Lung microvascular endothelial cell (primary cell): ENCODE data around the gene PPFIA1. TPM values are rescaled to one million over a fixed set of nuclear protein-coding genes. Genes with fewer than 3 reads are reported as not detected.
"Not testable (repeated sequence)": the region's sequence is repeated elsewhere in the genome, so short reads cannot be mapped to it uniquely, and the experiment has no call there.

Experiments used
- DNase-seq, 2 donors: peaks; one replicate each; pipeline versions ENCODE4 v3.0.0 to v3.0.0-alpha.2; 2010; ENCODE audit warnings: low read depth in 2 of 2
- total RNA-seq: library from RNA; depleted of rRNA; stranded (reverse); fragments of >200 nt; gene quantifications from 2 replicates; pipeline ENCODE4 v1.2.1, GENCODE V29; 2014

Gene PPFIA1
- total RNA-seq, 1 donor from 2014 or later: 32.7 TPM

DNA sequence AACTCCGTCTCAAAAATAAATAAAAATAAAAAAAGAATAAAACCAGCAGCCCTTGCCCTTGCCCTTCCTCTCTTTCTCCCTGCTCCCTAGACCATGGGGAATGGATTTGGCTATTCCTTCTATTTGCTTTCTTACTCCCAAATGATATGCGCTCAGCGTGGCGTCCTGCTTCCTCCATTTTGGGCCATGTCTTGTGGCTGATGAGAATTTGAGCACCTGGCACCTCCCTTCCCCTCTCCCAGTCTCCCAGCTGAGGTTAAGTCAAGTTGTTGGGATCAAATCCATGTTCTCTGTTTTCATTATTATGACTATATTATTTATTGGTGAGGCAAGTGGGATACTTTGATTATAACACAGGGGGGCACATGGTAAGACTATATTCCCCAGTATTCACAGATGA, 117.1 kb downstream of the PPFIA1 start:
- no peak for DNase-seq

DNA sequence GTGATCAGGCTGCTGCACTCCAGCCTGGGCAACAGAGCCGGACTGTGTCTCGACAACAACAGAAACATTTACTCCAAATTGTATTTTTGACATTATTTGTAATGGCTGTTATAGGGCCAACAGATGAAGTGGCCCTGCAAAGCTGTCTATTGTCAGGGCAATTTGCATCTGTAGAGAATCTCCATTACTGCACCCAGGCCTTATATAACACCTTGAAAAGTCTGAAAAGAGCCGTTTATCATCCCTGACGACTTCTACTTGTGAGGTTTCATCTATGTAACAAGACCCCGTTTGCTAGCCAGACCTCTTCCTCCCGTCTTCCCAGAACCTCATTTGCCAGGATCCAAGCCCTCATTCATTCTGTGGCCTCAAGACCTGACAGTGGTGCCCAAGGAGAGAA, 118.7 kb downstream of the PPFIA1 start:
- no peak for DNase-seq

DNA sequence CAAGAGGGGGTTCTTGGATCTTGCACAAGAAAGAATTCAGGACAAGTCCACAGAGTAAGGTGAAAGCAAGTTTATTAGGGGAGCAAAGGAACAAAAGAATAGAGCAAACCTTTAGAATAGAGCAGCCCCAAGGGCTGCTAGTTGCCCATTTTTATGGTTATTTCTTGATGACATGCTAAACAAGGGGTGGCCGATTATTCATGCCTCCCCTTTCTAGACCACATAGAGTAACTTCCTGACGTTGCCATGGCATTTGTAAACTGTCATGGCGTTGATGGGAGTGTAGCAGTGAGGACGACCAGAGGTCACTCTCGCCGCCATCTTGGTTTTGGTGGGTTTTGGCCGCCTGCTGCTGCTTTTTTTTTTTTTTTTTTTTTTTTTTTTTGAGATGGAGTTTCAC, 120.4 kb downstream of the PPFIA1 start:
- DNase-seq: not testable (repeated sequence)

DNA sequence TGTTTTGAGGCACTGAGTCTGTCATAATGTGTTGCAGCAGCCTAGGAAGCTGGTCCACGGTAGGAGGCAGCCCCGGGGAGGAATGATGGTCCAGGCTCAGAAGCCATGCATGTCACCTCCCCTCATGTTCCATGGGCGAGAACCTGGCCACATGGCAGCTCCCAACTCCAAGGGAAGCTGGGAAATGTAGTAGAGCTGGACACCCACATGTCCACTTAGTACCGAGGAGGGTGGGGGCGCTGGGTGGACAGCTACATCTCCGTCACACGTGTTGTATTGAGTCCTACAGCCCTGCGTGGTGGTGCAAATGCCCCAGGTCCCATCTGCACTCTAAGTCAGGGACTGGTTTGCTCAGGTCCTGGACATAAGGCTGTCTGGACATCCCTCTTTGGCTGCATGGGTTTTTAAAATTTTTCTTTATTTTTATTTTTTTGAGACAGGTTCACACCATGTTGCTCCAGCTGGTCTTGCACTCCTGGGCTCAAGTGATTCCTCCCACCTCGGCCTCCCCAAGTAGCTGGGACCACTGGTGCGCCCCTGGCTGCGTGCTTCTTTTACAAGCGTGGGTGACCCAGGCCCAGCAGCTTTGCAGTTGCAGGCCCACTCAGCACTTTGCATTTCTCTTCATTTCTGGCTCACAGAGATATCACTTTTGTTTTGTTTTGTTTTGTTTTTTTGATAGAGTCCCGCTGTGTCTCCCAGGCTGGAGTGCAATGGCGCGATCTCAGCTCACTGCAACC, 123.9 kb downstream of the PPFIA1 start:
- no peak for DNase-seq

DNA sequence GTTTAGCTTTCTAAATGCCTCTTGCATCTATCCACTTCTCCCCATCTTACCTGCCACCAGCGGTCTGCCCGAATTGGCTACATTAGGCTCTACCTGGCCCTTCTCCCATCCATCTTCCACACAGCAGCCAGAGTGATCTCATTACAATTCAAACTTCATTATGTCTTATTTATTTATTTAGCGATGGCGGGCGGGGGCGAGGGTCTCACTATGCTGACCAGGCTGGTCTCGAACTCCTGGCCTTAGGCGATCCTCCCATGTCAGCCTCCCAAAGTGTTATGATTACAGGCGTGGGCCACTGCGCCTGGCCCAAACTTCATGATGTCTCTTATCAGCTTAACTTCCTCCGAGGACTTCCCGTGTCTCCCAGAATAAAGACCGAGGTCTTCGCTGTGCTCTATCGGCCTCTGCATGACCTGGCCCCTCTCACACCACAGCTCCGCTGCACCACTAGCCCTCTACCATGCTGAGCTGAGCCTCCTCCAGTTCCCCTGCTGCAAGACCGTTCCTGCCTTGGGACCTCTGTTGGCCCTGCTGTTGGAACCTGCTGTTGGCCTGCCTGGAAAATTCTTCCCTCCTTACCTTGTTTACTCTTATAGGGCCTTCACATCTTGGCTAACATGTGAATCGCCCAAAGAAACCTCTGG, 127.0 kb downstream of the PPFIA1 start:
- DNase-seq: peak; percentile 26 to 35

DNA sequence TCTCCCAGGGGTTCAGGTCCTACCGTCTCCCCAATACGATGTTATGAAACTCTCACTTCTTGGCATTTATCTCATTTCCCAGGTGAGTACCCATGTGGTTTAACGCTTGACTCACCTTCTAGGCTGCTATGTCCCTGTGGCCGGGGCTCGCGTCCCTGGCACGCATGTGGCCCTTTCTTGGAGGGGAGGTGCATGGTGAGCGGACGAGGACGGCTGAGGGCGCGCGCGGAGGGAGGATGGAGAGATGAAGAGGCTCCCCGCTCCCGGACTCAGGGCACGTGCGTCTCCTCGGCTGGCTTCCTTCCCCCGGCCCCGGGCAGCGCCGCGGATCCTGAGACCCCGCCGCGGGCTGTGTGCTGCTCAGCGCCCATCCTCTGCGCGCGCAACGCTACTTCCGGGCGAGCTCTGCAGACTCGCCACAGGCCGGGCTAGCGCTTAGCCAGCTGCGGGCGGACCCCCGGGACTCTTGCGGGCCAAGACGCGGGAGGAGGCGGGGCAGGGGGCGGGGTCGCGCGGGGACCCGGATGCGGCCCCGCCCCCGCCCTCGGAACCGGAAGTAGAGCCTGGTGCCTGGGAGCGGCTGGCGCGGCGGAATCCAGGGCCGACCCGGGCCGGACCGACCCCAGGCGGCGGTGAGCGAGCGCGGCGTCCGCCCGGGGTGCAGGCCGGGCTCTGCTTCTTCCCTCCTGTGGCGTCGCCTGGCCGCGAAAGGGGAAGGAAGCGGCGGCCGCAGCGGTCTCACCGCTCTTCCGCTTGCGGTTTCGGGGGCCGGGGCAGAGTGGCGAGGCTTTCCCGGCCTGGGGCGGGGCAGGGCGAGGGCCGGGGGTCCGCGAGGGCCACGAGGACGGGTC, 127.7 kb downstream of the PPFIA1 start, which contains the start of gene CTTN:
CTTN (plus strand) TSS at position 547 of the 851 bp plus-strand sequence. CDS start 8,769 bp downstream, outside the sequence.
- DNase-seq: peak; percentile 77 to 83

DNA sequence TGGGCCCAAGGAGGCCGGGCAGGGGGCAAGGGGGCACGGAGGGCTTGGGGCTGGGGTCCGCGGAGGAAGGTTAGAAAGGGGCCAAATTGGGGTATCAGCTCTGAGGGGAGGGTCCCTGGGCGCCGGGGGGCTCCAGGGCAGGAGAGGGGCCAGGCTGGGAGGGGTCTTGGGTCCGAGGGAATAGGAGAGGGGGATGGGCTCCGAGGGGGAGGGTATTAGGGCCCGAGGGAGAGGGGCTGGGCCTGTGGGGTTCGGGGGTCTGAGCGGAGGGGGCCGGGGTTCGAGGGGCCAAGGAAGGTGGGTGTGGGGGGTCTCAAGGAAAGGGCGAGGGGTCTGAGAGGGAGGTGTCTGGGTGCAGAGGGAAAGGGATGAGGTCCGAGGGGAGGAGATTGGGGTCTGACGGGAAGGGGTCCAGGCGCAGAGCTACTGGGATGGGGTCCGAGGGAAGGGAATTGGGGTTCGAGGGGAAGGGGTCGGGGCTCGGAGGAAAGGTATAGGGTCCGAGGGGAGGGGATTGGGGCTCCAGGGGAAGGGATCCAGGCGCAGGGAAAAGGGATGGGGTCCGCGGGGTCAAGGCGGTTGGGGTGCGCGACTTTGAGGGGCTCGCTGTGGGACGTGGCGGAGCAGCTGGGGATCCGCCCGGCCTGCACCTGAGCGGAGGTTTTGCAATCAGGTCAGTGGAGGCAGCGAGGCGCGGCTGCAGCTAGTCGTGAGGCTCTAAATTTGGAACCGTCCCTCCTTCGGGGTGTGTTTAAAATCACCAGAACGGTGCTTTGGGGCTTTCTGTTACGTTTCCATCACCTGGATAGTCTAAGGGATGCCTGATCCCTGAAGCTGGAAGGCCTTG, 128.6 kb downstream of the PPFIA1 start:
- peak in 1 of 2 donors; percentile 27 for DNase-seq

DNA sequence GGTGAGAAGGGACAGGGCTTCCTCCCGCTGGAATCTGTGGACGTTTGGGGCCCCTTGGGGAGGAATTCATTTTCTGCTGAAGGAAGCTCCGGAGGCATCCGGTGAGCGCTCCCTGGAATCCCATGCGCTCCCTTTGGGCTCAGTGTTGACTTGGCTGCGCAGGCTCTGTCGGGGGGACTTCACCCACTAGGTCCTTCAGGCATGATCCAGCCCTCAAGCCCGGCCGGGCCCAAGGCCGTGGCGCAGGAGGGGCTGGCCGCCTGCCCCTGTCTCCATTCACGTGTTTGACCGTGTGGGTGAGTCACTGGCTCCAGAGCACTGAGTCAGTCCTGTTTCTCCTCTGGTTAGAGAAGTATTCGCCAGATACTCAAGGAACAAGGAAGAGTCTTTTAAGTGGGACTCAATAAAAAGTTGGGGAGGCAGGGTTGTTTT, 129.2 kb downstream of the PPFIA1 start:
- DNase-seq: peak; percentile 84 to 97

DNA sequence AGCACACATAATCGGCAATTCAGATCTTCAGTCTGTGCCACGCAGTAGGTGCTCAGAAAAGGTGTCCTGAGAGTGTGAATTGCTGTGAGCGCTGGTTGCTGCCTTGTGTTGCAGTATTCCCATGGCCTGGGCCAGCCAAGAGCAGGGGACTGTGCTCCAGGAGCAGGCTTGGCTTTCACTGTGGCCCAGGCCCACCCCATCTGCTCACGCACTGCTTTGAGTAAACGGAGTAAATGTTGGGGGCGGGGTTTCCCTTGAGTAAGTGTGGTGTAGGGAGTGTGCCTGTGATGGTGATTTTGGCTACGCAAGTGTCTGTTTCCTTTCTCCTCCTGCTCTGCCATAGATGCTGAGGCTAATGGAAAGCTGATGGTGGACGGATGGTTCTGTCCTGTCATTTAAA, 130.2 kb downstream of the PPFIA1 start:
- DNase-seq: no peak

DNA sequence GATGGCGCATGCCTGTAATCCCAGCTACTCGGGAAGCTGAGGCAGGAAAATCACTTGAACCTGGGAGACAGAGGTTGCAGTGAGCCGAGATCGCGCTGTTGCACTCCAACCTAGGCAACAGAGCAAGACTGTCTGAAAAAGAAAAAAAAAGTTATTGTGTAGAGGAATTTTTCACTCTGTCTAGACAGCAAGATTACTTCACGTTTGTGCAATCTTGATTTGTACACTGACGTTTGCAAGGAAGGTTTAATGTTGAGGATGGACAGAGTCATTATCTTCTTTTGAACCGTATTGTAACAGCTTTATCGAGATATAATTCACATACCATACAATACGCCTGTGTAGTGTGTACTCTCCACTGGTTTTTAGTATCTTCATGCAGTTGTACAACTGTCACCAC, 131.5 kb downstream of the PPFIA1 start:
- DNase-seq: no peak

DNA sequence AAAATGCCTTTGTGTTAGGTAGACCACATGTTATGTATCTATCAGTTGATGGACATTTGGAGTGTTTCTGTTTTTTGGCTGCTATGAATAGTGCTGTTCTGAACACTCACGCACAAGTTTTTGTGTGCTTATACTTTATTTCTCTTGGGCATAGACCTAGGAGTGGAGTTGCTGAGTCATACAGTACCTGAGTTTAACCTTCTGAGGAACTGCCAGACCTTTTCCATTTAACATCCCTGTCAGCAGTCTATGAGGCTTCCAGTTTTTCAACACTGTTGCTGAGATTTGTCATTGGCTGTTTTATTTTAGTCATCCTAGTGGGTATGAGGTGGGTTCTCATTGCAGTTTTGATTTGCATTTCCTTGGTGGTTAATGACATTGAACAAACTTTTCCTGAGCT, 132.2 kb downstream of the PPFIA1 start:
- no peak for DNase-seq

DNA sequence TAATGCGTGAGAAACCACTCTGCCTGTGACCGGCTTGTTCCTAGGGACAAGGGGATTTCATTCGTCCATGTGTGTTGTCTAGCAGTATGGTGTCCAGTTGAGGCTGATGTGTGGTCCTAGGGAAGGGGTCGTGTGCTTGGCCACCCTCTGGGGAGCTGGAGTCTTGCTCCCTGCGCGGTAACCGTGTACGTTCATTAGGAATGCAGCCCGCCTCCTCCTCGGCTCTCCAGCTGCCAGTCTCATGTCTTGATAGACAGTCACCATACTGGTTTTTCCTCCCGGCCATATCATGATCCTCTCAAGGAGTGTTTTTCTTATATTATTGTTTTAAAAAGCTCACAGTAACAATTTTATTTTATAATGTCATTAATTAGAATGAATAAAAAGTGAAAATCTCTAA, 133.8 kb downstream of the PPFIA1 start:
- DNase-seq: no peak

DNA sequence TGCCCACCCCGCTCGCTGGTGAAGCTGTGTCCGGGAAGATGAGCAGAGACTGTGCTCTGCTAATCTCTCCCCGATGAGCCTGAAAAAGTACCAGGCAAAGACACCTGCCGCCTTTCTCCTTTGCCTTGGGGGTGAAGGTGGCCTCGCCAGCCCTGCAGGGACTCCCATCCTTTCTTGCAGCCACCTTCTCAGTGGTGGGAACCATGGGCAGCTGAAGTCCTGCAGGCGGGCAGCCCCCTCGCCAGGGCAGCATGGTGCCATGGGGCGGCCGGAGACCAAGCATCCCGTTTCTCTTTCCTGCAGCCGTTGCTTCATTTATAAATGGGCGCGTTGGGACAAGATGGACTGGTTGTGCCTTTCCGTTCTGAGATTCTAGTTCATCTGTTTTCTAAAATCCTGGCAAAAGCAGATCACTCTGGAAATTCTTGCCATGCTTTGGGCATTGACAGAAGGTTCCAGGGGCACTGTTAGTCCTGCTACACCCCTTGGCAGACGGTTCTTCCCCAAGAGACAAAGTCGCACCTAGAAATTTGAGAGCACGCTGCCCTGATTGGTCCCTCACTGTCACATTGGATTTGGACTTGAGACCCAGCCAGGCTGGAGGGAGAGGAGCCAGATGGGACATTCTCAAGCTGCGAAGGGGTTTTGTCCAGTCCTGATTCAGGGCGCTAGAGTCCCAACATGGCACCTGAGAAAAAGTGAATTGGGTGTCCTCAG, 135.3 kb downstream of the PPFIA1 start:
- no peak for DNase-seq

DNA sequence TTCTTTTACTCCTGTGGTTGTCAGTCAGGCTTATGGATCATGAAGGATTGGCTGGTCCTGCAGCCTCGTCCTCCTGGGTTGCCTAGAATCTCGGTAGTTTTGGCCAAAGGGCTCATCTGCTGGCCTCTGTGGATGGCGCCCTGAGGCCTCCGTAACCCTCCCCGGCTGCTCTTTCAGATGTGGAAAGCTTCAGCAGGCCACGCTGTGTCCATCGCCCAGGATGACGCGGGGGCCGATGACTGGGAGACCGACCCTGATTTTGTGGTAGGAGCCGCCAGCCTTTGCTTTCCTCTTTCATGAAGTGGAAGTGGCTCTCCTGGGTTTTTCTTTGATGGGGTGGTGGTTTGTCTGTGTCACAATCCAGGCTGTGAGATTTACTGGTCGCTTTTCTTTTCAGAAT, 136.6 kb downstream of the PPFIA1 start:
- DNase-seq: no peak

DNA sequence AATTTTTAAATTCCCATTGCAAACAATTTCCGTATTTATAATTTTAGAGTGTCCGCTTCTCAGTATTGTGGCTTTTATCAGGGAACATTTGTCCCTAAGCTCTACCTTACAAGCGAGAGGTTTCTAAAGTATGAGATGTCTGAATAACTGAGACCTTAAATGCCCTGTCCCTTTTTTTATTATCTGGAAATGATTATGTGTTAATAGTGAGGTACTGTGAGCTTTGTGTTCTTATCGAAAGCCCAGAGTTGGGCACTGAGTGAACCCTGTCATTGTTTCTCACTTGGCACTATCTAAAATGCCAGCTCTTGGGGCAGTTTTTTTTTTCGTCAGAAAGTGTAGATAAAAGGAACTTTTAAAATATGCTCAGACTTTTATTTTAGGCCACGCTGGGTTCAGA, 137.3 kb downstream of the PPFIA1 start:
- no peak for DNase-seq

DNA sequence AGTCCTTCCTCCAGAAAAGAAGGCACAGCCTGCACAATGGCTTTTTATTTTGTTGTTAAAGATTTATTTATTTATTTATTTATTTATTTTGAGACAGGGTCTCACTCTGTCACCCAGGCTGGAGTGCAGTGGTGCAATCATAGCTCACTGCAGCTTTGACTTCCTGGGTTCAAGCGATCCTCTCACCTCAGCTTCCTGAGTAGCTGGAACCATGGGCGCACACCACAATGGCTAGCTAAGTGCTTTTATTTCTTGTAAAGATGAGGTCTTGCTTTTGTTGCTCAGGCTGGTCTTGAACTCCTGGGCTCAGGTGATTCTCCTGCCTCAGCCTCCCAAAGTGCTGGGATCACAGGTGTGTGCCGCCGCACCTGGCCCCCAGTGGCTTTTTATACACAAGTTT, 137.8 kb downstream of the PPFIA1 start:
- DNase-seq: not testable (repeated sequence)

DNA sequence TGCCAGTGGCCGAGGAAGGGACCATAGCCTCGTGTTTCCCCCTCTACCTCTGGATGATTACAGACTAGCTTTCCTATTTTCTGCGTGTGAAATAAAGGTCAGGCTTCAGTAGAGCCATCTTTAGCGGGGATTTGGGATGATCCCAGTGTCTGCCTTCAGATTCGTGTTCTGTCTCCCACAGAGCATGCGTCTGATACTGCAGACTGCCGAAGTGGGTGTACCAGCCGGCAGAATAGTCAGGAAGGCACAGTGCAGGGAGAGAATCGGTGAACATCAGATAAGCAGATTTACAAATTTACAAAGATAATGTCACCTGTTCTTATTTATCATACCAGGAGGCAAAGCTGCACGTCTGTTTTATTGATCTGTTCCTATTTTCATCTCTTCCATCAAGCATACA, 138.9 kb downstream of the PPFIA1 start:
- DNase-seq: no peak

DNA sequence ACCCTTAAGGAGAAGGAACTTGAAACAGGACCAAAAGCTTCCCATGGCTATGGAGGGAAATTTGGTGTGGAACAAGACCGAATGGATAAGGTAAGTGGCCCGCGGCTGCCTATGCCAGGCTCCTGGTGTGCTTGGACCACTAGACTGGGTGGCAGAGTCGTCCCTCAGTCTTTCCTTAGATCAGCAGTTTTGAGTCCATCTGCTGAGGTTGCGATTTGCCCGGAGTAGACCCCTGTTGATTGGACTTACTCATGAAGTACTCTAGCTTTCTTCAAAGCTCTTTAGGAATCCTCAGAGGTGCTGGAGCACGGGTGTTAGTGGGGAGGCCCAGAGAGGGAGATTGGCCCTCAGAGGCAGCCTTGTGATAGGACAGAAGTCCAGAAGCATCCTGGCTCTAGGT, 139.4 kb downstream of the PPFIA1 start:
- no peak for DNase-seq

DNA sequence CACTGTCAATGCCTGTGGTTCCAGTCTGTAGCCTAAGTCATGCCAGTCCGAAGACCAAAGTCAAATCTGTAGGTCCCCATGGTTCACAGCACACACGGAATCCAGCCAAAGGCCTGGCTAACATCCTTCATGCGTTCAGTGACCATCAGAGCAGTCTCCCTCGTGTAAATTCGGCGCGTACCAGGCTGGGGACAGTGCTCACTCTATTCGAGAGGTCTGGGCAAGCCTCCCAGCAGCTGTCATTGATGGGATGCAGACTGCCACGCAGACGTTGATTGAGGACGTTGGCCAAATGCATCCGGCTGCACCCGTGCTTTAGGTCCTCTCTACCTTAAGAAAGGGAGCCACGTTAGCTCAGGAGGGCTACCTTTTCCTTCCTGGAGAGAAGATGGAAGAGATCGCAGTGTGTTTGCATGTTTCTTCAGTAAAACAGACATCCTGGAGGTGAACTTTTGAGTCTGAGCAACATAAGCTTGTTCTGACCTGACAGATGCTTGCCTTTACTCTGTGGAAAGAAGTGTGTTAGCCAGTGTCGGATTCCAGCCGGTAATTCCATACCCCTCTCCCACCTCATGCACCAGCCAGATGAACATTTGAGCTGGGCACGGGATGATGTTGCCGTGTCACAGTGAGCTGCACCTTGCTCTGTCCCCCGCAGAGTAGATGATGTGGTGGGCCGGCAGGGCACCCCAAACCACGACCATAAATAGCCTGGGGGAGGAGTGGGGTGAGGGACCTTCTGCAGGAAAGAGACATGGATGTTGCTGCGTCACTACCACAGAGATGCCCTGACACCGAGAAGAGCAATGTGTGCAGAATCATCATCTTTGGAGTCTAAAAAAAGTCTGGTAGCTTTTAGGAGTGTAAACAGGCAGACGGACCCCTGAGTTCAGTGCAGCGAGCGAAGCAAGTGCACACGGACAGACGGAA, 140.1 kb downstream of the PPFIA1 start:
- DNase-seq: no peak
